Measurements from ENCODE around the gene LSP1.

The LSP1 gene

GRCh38 chr11:1821562-1821961 is 31.3 kb upstream of the LSP1 start:
- H3K4me3 Mint-ChIP-seq, result no peak overlapping the region
- H3K36me3 Mint-ChIP-seq, result no peaks in the 10 kb centered on the region
- H3K27me3 Mint-ChIP-seq, result no peaks in the 10 kb centered on the region
- no peaks in the 10 kb centered on the region for H3K4me1 Mint-ChIP-seq
- no peaks in the 10 kb centered on the region for H3K9me3 Mint-ChIP-seq
- H3K27ac Mint-ChIP-seq, result no peak overlapping the region

- Mint-ChIP-seq H3K27ac (no peak overlapping the region), H3K36me3 (no peaks in the 10 kb centered on the region), H3K4me3 (no peak overlapping the region), H3K9me3 (no peaks in the 10 kb centered on the region), H3K4me1 (no peaks in the 10 kb centered on the region), H3K27me3 (no peaks in the 10 kb centered on the region)
These were observed 30.1 kb upstream of the LSP1 start for GRCh38 chr11:1822648-1823375.

GRCh38 chr11:1823376-1824220 is 29.3 kb upstream of the LSP1 start:
- no peaks in the 10 kb centered on the region for H3K27me3 Mint-ChIP-seq
- no peak overlapping the region for H3K4me3 Mint-ChIP-seq
- no peaks in the 10 kb centered on the region for H3K36me3 Mint-ChIP-seq
- no peaks in the 10 kb centered on the region for H3K4me1 Mint-ChIP-seq
- H3K27ac Mint-ChIP-seq, result peak overlapping the region; percentile 74
- H3K9me3 Mint-ChIP-seq, result no peaks in the 10 kb centered on the region

- H3K36me3 Mint-ChIP-seq, result no peaks in the 10 kb centered on the region
- H3K4me3 Mint-ChIP-seq, result no peak overlapping the region
- peak overlapping the region; percentile 74 for H3K27ac Mint-ChIP-seq
- H3K4me1 Mint-ChIP-seq, result no peaks in the 10 kb centered on the region
- H3K9me3 Mint-ChIP-seq, result no peaks in the 10 kb centered on the region
- no peaks in the 10 kb centered on the region for H3K27me3 Mint-ChIP-seq
These were observed 28.5 kb upstream of the LSP1 start for GRCh38 chr11:1824221-1825038.

GRCh38 chr11:1825039-1825740 is 27.7 kb upstream of the LSP1 start:
- no peaks in the 10 kb centered on the region for H3K36me3 Mint-ChIP-seq
- H3K27ac Mint-ChIP-seq, result no peak overlapping the region
- H3K4me1 Mint-ChIP-seq, result no peaks in the 10 kb centered on the region
- H3K9me3 Mint-ChIP-seq, result no peaks in the 10 kb centered on the region
- H3K4me3 Mint-ChIP-seq, result no peak overlapping the region
- H3K27me3 Mint-ChIP-seq, result no peaks in the 10 kb centered on the region

- Mint-ChIP-seq H3K27ac (no peak overlapping the region), H3K27me3 (no peaks in the 10 kb centered on the region), H3K4me1 (no peaks in the 10 kb centered on the region), H3K4me3 (no peak overlapping the region), H3K36me3 (no peaks in the 10 kb centered on the region), H3K9me3 (no peaks in the 10 kb centered on the region)
These were observed 27.0 kb upstream of the LSP1 start for GRCh38 chr11:1825785-1826451.

GRCh38 chr11:1826552-1827094 is 26.3 kb upstream of the LSP1 start:
- Mint-ChIP-seq H3K36me3 (no peaks in the 10 kb centered on the region), H3K9me3 (no peaks in the 10 kb centered on the region), H3K4me1 (no peaks in the 10 kb centered on the region), H3K27me3 (no peaks in the 10 kb centered on the region), H3K27ac (no peak overlapping the region), H3K4me3 (no peak overlapping the region)

GRCh38 chr11:1827095-1827813 is 25.6 kb upstream of the LSP1 start:
- Mint-ChIP-seq H3K27ac (no peak overlapping the region), H3K9me3 (no peaks in the 10 kb centered on the region), H3K27me3 (no peaks in the 10 kb centered on the region), H3K4me1 (peaks cover 4% of the 10 kb centered on the region), H3K36me3 (no peaks in the 10 kb centered on the region), H3K4me3 (no peak overlapping the region)

GRCh38 chr11:1827931-1828330 is 25.0 kb upstream of the LSP1 start:
- Mint-ChIP-seq H3K4me1 (peaks cover 4% of the 10 kb centered on the region), H3K9me3 (no peaks in the 10 kb centered on the region), H3K4me3 (no peak overlapping the region), H3K27ac (no peak overlapping the region), H3K36me3 (no peaks in the 10 kb centered on the region), H3K27me3 (no peaks in the 10 kb centered on the region)

- no peaks in the 10 kb centered on the region for H3K9me3 Mint-ChIP-seq
- H3K4me1 Mint-ChIP-seq, result peaks cover 4% of the 10 kb centered on the region
- H3K4me3 Mint-ChIP-seq, result no peak overlapping the region
- no peaks in the 10 kb centered on the region for H3K36me3 Mint-ChIP-seq
- H3K27ac Mint-ChIP-seq, result no peak overlapping the region
- no peaks in the 10 kb centered on the region for H3K27me3 Mint-ChIP-seq
These were observed 24.3 kb upstream of the LSP1 start for GRCh38 chr11:1828542-1828941.

GRCh38 chr11:1829039-1829820 is 23.7 kb upstream of the LSP1 start:
- peaks cover 4% of the 10 kb centered on the region for H3K4me1 Mint-ChIP-seq
- no peaks in the 10 kb centered on the region for H3K36me3 Mint-ChIP-seq
- H3K4me3 Mint-ChIP-seq, result no peak overlapping the region
- no peaks in the 10 kb centered on the region for H3K9me3 Mint-ChIP-seq
- H3K27ac Mint-ChIP-seq, result no peak overlapping the region
- no peaks in the 10 kb centered on the region for H3K27me3 Mint-ChIP-seq

GRCh38 chr11:1830004-1830321 is 22.9 kb upstream of the LSP1 start:
- Mint-ChIP-seq H3K36me3 (no peaks in the 10 kb centered on the region), H3K4me3 (no peak overlapping the region), H3K27me3 (no peaks in the 10 kb centered on the region), H3K27ac (no peak overlapping the region), H3K9me3 (no peaks in the 10 kb centered on the region), H3K4me1 (peaks cover 4% of the 10 kb centered on the region)

GRCh38 chr11:1830322-1831223 is 22.3 kb upstream of the LSP1 start:
- H3K27ac Mint-ChIP-seq, result no peak overlapping the region
- H3K36me3 Mint-ChIP-seq, result no peaks in the 10 kb centered on the region
- no peaks in the 10 kb centered on the region for H3K9me3 Mint-ChIP-seq
- no peak overlapping the region for H3K4me3 Mint-ChIP-seq
- H3K27me3 Mint-ChIP-seq, result no peaks in the 10 kb centered on the region
- peaks cover 4% of the 10 kb centered on the region for H3K4me1 Mint-ChIP-seq

All from activated naive CD4-positive, alpha-beta T cell treated with anti-CD3 and anti-CD28 coated beads, Interleukin-2, amount 50 U/mL, for 24 hours (primary cell).